Measurements from ENCODE around the gene MAT1A.
"Not testable (repeated sequence)": the region's sequence is repeated elsewhere in the genome, so short reads cannot be mapped to it uniquely, and the experiment has no call there.

MAT1A gene

GRCh38 chr10:80289451-80290287 lies at the start of gene MAT1A:
Gene MAT1A, minus strand, starts transcription at chr10:80289658. Its CDS starts 235 bp downstream, at chr10:80289423.
- DNase-seq = no peak

GRCh38 chr10:80333983-80334382 lies 44.5 kb upstream of the MAT1A start:
- DNase-seq = no peak

DNA sequence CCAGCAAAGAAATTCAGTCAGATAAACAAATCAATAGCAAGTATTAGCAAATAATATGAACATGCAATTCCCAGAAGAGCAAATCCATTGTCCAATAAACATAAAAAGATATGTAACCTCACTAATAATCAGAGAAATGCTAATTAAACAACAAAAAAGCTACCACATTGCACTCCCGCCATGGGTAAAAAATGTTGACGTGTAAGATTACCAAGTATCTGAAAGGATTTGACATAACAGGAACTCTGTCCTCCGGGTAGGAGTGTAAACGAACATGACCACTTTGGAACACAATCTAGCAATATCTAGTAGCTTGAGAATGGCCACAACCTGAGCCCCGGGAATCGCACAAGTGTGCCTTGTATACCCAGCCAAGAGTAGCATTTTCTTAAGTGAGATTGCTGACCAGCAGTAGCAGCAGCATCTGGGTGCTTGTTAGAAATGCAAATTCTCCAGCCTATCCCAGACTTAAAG lies 35.5 kb upstream of the MAT1A start:
- DNase-seq = no peak

DNA sequence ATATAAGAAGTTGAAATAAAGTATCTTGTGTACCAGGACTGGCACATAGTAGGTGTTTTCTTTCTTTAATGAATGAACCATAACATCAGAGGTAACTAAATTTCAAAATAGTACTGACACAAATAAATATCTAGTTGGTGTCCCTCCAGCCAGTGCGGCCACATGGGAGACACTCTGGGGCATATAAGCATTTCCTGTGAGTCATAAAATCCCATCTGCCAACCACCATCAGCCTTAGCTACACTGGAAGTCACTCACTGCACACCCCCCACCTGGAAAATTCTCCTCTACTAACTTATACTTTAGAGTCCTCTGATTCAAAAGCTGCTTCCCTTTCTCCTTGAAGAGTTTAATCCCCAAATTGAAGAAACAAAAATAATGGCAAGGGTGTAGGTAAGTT lies 34.6 kb upstream of the MAT1A start:
- DNase-seq = no peak

DNA sequence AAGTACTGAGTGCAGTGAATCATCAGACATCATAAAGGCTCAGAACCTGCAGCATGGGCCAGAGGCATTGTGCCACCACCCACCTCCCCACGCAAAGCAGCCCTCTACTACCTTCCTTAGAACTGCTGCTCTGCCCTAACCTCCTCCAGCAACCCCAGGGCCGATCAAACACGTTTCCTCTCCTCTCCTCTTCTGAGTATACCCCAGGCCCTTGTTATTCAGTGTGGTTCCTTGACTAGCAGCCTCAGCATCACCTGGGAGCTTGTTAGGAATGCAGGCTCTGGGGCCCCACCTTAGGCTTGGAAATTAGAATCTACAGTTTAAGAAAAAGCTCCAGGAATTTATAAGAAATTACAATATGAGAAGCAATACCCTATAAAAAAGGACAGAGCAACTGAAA lies 33.9 kb upstream of the MAT1A start:
- DNase-seq = no peak

- DNase-seq = no peak
Measured at GRCh38 chr10:80322711-80323110, 33.3 kb upstream of the MAT1A start.

DNA sequence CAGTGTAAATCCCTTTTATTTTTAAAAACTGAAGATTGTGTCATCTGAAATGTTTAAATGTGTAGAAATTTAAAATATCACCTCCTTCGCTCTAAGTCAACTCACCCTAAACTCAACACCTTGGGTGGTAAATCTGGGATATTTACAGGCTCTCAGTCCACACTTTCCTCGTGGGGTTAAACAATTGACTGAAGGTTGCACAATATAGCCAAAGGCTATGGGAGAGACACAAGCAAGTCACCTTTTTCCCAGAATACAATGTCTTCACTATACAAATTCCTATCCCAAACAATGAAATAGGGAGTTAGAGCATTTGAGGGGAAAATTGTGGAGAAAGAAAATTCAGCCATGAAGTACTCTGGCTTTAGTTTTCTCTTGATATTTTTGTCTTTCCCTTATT lies 32.7 kb upstream of the MAT1A start:
- no peak for DNase-seq

DNA sequence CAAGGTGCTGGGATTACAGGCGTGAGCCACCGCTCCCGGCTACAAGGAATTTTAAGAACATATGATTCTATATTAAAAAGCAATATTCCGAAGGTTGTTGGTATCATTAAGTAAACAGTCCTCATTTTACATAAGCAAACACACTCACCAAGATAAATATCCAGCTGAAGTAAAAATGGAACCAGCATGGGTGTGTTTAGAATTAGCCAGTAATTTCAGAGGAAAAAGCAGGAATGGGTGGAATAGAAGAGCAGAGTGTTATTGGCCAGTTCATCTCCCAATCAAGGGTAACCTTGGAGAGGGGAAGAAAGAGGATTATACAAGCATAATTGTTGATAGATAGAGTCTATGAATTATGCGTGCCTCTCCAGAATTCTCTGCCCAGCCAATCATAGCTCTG lies 31.7 kb upstream of the MAT1A start:
- no peak for DNase-seq

- DNase-seq = no peak
Measured at GRCh38 chr10:80320377-80320776, 30.9 kb upstream of the MAT1A start.

DNA sequence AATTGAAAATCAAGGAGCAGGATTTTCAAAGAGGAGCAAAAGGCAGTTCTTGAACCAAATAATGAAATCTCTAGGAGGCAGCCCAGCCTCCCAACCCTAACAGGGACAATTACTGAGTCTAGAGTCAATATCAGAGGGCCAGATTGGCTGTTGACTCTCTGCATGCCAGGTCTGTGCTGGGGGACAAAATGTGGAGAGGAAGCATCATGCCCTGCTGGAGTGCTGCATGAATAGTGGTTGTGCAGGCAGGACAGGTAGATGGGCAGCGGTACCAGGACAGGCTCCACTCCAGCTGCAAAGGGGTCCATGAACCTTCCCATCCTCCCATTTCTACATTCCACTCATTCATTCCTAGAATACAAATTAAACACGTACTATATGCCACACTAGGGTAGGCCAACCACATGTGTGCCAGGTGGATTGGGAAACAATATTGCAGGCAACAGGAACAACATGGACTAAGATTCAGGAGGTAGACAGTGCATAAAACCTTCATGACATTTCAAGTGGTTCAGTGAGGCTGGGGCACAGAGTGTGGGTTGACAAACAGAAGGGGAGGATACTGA lies 30.4 kb upstream of the MAT1A start:
- no peak for DNase-seq

- no peak for DNase-seq
Measured at GRCh38 chr10:80319318-80319717, 29.9 kb upstream of the MAT1A start.

DNA sequence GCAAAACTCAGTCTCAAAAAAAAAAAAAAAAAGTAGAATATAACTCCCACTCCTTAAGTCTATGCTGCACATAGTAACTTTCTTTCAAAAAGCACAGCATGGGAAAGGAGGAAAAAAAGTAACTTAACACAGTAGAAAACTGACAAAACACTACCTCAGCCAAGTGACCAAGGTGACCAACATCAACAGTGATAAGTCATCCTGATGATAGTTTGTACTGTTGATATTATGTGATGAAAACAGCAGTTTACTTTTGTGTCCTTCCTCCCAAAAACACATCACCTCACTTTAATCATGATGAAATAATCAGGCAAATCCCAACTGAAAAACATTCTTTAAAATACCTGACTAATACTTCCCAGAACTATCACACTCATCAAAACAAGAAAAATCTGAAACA lies 29.3 kb upstream of the MAT1A start:
- DNase-seq = no peak

DNA sequence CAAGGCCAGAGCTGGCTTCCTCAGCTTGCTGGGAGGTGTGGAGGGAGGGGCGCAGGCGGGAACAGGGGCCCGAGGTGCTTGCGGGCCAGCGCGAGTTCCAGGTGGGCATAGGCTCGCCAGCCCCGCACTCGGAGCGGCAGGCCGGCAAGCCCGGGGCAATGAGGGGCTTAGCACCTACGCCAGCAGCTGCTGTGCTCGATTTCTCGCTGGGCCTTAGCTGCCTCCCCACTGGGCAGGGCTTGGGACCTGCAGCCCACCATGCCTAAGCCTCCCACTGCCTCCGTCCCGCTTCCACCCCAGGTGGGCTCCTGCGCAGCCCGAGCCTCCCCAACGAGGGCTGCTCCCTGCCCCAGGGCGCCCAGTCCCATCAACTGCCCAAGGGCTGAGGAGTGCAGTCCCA lies 25.9 kb upstream of the MAT1A start:
- no peak for DNase-seq

GRCh38 chr10:80313523-80313922 lies 24.1 kb upstream of the MAT1A start:
- no peak for DNase-seq

DNA sequence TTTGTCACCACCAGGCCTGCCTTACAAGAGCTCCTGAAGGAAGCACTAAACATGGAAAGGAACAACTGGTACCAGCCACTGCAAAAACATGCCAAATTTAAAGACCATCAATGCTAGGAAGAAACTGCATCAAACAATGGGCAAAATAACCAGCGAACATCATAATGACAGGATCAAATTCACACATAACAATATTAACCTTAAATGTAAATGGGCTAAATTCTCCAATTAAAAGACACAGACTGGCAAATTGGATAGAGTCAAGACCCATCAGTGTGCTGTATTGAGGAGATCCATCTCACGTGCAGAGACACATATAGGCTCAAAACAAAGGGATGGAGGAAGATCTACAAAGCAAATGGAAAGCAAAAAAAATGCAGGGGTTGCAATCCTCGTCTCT lies 16.5 kb upstream of the MAT1A start:
- not testable (repeated sequence) for DNase-seq

GRCh38 chr10:80296942-80297341 lies 7.5 kb upstream of the MAT1A start:
- DNase-seq = no peak

- DNase-seq = no peak
Measured at GRCh38 chr10:80292607-80293239, 3.3 kb upstream of the MAT1A start.

- no peak for DNase-seq
Measured at GRCh38 chr10:80290474-80291220, 1.2 kb upstream of the MAT1A start.

DNA sequence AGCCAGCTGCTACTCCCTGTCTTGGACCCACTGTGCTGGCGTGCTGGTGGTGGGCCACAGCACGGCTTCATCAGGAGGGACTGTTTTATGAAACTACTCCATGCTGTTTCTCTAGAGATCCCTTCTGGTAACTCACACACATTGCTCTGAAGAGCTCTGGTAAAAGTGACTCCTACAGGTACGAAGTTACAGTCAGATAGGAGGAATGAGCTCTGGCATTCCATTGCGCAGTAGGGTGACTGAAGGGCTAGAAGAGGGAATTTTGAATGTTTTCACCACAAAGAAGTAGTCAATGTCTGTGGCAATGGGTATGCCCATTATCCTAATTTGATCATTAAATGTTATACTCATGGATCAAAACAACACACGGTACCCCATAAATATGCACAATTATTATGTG lies 609 bp downstream of the MAT1A start:
- DNase-seq = no peak

GRCh38 chr10:80284522-80284921 lies 4.9 kb downstream of the MAT1A start:
- DNase-seq = no peak

GRCh38 chr10:80283536-80284199 lies 5.8 kb downstream of the MAT1A start:
- DNase-seq = no peak

DNA sequence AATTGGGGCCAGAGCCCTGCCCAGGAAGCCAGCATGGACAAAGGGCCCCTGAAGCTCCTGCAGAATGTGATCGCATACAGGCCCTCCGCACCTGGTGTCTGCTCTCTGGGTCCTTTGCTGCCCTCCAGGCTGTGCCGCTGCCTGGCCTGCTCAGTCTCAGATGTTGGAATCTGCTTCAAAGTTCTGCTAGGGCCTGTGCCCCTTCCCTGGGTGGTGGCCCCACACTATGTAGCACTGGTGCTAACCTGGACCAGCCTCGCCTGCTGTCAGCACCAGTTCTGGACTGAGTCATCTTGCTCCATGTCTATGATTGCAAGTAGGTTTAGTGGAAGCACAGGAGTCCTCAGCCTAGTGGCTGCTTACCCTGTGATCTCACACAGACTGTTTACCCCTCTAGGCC lies 6.3 kb downstream of the MAT1A start:
- no peak for DNase-seq
